ENCODE measurements around the gene SPATA31E1. TPM values are rescaled to one million over a fixed set of nuclear protein-coding genes. Genes with fewer than 3 reads are reported as not detected.

The SPATA31E1 gene
- total RNA-seq (2014; rRNA removed) = 0.04 TPM in 1 of 2 replicates, not detected in the other
- not detected for Bru-seq, nascent RNA
- BruChase-seq, experiment 1, labeled RNA remaining after a 6-hour chase = not detected
- not detected for BruChase-seq, experiment 2, labeled RNA remaining after a 2-hour chase
- long read RNA-seq = 0 reads

DNA sequence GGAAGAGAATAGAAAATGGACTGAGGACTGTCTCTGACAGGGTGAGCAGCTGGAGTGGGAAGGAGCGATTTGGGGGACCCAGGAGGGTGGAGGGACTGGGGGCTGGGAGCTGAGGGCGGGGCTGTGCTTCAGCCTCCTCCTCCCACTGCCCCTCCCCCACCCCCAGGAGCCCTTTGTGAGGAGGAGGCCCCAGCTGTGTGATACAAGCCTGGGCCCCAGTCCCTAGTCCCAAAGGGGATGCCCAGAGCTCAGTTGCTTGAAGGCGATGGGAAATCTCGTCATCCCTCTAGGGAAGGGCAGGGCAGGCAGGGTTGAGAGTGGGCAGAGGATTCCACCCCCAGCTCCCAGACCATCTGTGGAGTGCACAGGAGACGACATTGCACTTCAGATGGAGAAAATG lies at the start of gene SPATA31E1:
Gene SPATA31E1, plus strand, starts transcription at position 251 of the 400 bp plus-strand sequence. Its CDS starts 15 bp downstream, at position 266.
- ChIA-PET CTCF (no interaction called here), POLR2A (ENCODE audit: unreplicated experiment) (no interaction called here)
- Histone ChIP-seq H3K4me1 (ENCODE audit: insufficient read depth, low read length) (peaks cover 9% of the 10 kb centered on the region; the same call in 1 of the 2 replicates), H2AFZ (ENCODE audit: low read length) (no peak within 1 kb of the TSS), H3K9me3 (ENCODE audit: low read length) (no peaks in the 10 kb centered on the region), H3K9me2 (replicated peaks; ENCODE audit: low read length) (no peaks in the 10 kb centered on the region), H3K36me3 (ENCODE audit: low read depth, low read length) (no peaks in the 10 kb centered on the region), H3F3A (ENCODE audit: low read length, unreplicated experiment) (no peaks in the 10 kb centered on the region), H3K4me3 (ENCODE audit: low read length) (no peak within 1 kb of the TSS), H3K27me3 (ENCODE audit: low read length) (no peaks in the 10 kb centered on the region), H3K9ac (ENCODE audit: low read length) (no peak within 1 kb of the TSS), H4K20me1 (ENCODE audit: low read length) (no peaks in the 10 kb centered on the region), H3K4me2 (ENCODE audit: low read length) (no peak within 1 kb of the TSS), H3K27ac (ENCODE audit: low read length) (no peak within 1 kb of the TSS), H3K79me2 (ENCODE audit: low read length) (no peaks in the 10 kb centered on the region)
- BruUV-seq (replicated peaks) = no TSS peak
- no peak for DNase-seq
- ATAC-seq = no peak
- no peak for TF ChIP-seq EZH2phosphoT487 (IDR thresholded peaks at IDR 0.05; ENCODE audit: borderline replicate concordance, low read length)
- intact Hi-C loops (cut with micrococcal nuclease) = no loop called here

DNA sequence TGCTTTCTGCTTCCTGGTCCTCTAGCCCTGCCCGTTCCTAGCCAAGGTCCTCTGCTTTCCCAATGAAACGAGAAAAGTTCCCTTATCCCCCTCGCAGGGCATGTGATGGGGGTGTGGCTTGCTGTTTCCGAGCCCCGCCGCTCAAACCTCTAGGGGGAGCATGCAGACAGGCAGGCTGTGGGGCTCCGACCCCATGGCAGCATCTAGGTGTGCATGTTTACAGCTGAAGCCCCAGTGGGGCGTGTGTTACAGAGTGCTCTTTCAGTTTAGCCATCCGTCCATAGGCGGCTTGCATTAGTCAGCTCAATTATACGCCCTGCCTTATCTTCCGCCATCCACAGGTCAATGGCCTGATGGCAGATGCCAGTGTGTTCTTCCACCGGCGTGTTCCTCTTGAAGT lies 48.3 kb upstream of the SPATA31E1 start:
- intact Hi-C loops (cut with micrococcal nuclease) = no loop called here
- POLR2A ChIA-PET (ENCODE audit: unreplicated experiment) = interaction anchor here (0.5 kb wide), 1 partner anchor 950 kb away, joined by 4 read pairs; no protein-coding TSS in a partner anchor

DNA sequence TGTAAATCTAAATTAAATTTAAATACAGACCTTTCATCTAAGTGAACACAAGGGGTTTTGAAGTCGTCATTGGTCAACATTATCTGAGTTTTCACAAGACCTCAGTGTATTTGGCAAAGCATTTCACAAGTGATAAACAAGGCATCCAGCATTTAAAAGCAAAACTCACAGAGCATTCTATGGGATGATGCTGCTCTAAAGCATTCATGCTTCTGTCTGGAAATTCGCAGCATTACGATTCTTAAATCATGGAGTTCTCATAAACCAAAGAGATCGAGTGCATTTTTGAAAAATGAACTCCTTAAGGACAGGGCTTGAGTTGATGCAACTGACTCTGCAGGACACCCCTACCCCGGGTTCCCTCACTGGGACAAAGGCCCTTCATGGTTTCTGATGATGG lies 46.1 kb upstream of the SPATA31E1 start:
- H3K4me2 ChIP-seq (ENCODE audit: low read length) = no peak overlapping the region
- DNase-seq (no peak), ATAC-seq (no peak)
- intact Hi-C loops (cut with micrococcal nuclease) = no loop called here
- TF ChIP-seq, protein P1, sequence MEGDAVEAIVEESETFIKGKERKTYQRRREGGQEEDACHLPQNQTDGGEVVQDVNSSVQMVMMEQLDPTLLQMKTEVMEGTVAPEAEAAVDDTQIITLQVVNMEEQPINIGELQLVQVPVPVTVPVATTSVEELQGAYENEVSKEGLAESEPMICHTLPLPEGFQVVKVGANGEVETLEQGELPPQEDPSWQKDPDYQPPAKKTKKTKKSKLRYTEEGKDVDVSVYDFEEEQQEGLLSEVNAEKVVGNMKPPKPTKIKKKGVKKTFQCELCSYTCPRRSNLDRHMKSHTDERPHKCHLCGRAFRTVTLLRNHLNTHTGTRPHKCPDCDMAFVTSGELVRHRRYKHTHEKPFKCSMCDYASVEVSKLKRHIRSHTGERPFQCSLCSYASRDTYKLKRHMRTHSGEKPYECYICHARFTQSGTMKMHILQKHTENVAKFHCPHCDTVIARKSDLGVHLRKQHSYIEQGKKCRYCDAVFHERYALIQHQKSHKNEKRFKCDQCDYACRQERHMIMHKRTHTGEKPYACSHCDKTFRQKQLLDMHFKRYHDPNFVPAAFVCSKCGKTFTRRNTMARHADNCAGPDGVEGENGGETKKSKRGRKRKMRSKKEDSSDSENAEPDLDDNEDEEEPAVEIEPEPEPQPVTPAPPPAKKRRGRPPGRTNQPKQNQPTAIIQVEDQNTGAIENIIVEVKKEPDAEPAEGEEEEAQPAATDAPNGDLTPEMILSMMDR (conservative IDR thresholded peaks at IDR 0.05; ENCODE audit: low read depth, low read length) = no peak
- TF ChIP-seq EZH2 (IDR thresholded peaks at IDR 0.05; ENCODE audit: low read length, unreplicated experiment) (no peak), EZH2phosphoT487 (IDR thresholded peaks at IDR 0.05; ENCODE audit: borderline replicate concordance, low read length) (no peak)
- H3K4me3 ChIP-seq (ENCODE audit: low read length) = no peak overlapping the region
- no peak overlapping the region for H2AFZ ChIP-seq (ENCODE audit: low read length)
- H3F3A ChIP-seq (ENCODE audit: low read length, unreplicated experiment) = no peaks in the 10 kb centered on the region
- no peaks in the 10 kb centered on the region for H4K20me1 ChIP-seq (ENCODE audit: low read length)
- H3K36me3 ChIP-seq (ENCODE audit: low read depth, low read length) = no peaks in the 10 kb centered on the region
- CTCF ChIA-PET = no interaction called here
- no peak overlapping the region for H3K9ac ChIP-seq (ENCODE audit: low read length)
- H3K9me2 ChIP-seq (replicated peaks; ENCODE audit: low read length) = no peaks in the 10 kb centered on the region
- no peak overlapping the region for H3K27ac ChIP-seq (ENCODE audit: low read length)
- H3K79me2 ChIP-seq (ENCODE audit: low read length) = no peaks in the 10 kb centered on the region
- no peaks in the 10 kb centered on the region for H3K9me3 ChIP-seq (ENCODE audit: low read length)
- POLR2A ChIA-PET (ENCODE audit: unreplicated experiment) = no interaction called here
- BruUV-seq (replicated peaks) = no TSS peak
- no peaks in the 10 kb centered on the region for H3K4me1 ChIP-seq (ENCODE audit: insufficient read depth, low read length)
- no peaks in the 10 kb centered on the region for H3K27me3 ChIP-seq (ENCODE audit: low read length)

More for the DNA sequence above, 48.3 kb upstream of the SPATA31E1 start:
- no peak overlapping the region for H3K27ac ChIP-seq (ENCODE audit: low read length)
- no peak for ATAC-seq
- no peaks in the 10 kb centered on the region for H3K36me3 ChIP-seq (ENCODE audit: low read depth, low read length)
- no peak overlapping the region for H3K9ac ChIP-seq (ENCODE audit: low read length)
- H3K9me2 ChIP-seq (replicated peaks; ENCODE audit: low read length) = no peaks in the 10 kb centered on the region
- no peaks in the 10 kb centered on the region for H3F3A ChIP-seq (ENCODE audit: low read length, unreplicated experiment)
- TF ChIP-seq EZH2phosphoT487 (IDR thresholded peaks at IDR 0.05; ENCODE audit: borderline replicate concordance, low read length) = no peak
- TF ChIP-seq, protein P1 (conservative IDR thresholded peaks at IDR 0.05; ENCODE audit: low read depth, low read length) = 0 out of 2 replicates have a peak, but pooled peaks have one; percentile 8
- H3K4me2 ChIP-seq (ENCODE audit: low read length) = no peak overlapping the region
- no peaks in the 10 kb centered on the region for H3K9me3 ChIP-seq (ENCODE audit: low read length)
- no peak for DNase-seq
- CTCF ChIA-PET = no interaction called here
- H3K4me3 ChIP-seq (ENCODE audit: low read length) = no peak overlapping the region
- 0 out of 2 replicates have a peak, but pooled peaks cover 14% of the 10 kb centered on the region for H3K4me1 ChIP-seq (ENCODE audit: insufficient read depth, low read length)
- H4K20me1 ChIP-seq (ENCODE audit: low read length) = no peaks in the 10 kb centered on the region
- no peak overlapping the region for H2AFZ ChIP-seq (ENCODE audit: low read length)
- no peaks in the 10 kb centered on the region for H3K27me3 ChIP-seq (ENCODE audit: low read length)
- no TSS peak for BruUV-seq (replicated peaks)
- H3K79me2 ChIP-seq (ENCODE audit: low read length) = no peaks in the 10 kb centered on the region

Data from PC-3 (cell line).